Spleen (tissue), 11 donors: ENCODE data around the gene DBI. TPM values are rescaled to one million over a fixed set of nuclear protein-coding genes. Genes with fewer than 3 reads are reported as not detected.

Source experiments
- DNase-seq: peaks from one replicate; pipeline ENCODE4 v3.0.0-alpha.2; 2020
- H3K27ac ChIP-seq, 8 donors: fragments of 200-600 bp; sonication (generic) in 7 of 8; 1 replicate in 4 of 8; 2 replicates in 4 of 8; pipeline versions ENCODE4 v1.5.0 to v1.8.0; 2016 to 2021; ENCODE audit warnings: inconsistent platforms in 4 of 8, mild to moderate bottlenecking in 4 of 8, moderate library complexity in 1 of 8
- H3K27me3 ChIP-seq, 7 donors: fragments of 200-600 bp; sonication (generic) in 6 of 7; replicated peaks in 1 of 7; 1 replicate in 4 of 7; 2 replicates in 3 of 7; pipeline versions ENCODE4 v1.5.0 to v1.8.0; 2016 to 2021; ENCODE audit warnings: inconsistent platforms in 3 of 7, mild to moderate bottlenecking in 1 of 7
- H3K36me3 ChIP-seq, 6 donors: fragments of 200-600 bp; sonication (generic) in 5 of 6; 1 replicate in 4 of 6; 2 replicates in 2 of 6; pipeline versions ENCODE4 v1.5.0 to v1.8.0; 2016 to 2021; ENCODE audit warnings: inconsistent platforms in 2 of 6
- H3K4me1 ChIP-seq, 6 donors: fragments of 200-600 bp; sonication (generic) in 5 of 6; 1 replicate in 3 of 6; 2 replicates in 3 of 6; pipeline versions ENCODE4 v1.5.0 to v1.8.0; 2016 to 2021; ENCODE audit warnings: inconsistent platforms in 3 of 6
- H3K4me3 ChIP-seq, 8 donors: fragments of 200-600 bp; sonication (generic) in 7 of 8; 1 replicate in 4 of 8; 2 replicates in 4 of 8; pipeline versions ENCODE4 v1.5.0 to v1.8.0; 2016 to 2021; ENCODE audit warnings: inconsistent platforms in 4 of 8, mild to moderate bottlenecking in 4 of 8, moderate library complexity in 2 of 8
- H3K9me3 ChIP-seq, 8 donors: fragments of 200-600 bp; sonication (generic) in 7 of 8; 1 replicate in 4 of 8; 2 replicates in 4 of 8; pipeline versions ENCODE4 v1.5.0 to v1.8.0; 2016 to 2021; ENCODE audit warnings: inconsistent platforms in 4 of 8
- POLR2A ChIP-seq, 3 donors: fragments of 450-650 bp; IDR thresholded peaks; one replicate each; pipeline ENCODE4 v1.5.1; 2017; ENCODE audit warnings: antibody characterized with exemption in 3 of 3, mild to moderate bottlenecking in 1 of 3
- POLR2AphosphoS5 ChIP-seq, 3 donors: sonication (generic); formaldehyde crosslinking; IDR thresholded peaks; one replicate each; pipeline ENCODE4 v1.5.1; 2017; ENCODE audit warnings: antibody characterized with exemption in 3 of 3
- WGBS, 5 donors: extraction: QIAGEN DNeasy Blood & Tissue Kit in 3 of 5; methylation state at CpG; one replicate each; pipeline versions ENCODE4 v1.1.5 to v1.1.7; 2013 to 2018; 5-methylcytosine and 5-hydroxymethylcytosine counted together
- intact Hi-C: fragments of 100-400 bp; cut with DNase I; formaldehyde crosslinking; loops from one replicate; pipeline ENCODE4 v1.15.0; 2023; ENCODE audit warnings: low total_unique reads
- polyA plus RNA-seq, 3 donors: library from polyadenylated mRNA; stranded (reverse); fragments of 200-250 nt; gene quantifications; one replicate each; pipeline ENCODE4 v1.2.1, GENCODE V29; 2013
- total RNA-seq, 7 donors: library from RNA; depleted of rRNA in 3 of 7; stranded (reverse); fragments of >200 nt in 3 of 7; fragmentation: NEBNext Ultra II Directional in 4 of 7; extraction: Animal tissue kit (Norgen Biotek cat#: 25700) in 4 of 7; gene quantifications; one replicate each; pipeline versions ENCODE4 v1.1.0 to v1.2.1, GENCODE V29; 2016 to 2021
- TF ChIP-seq, protein P1 (sequence below), 11 experiments: fragments of 200-600 bp in 7 of 11; fragments of 450-650 bp in 4 of 11; sonication (generic) in 4 of 11; IDR thresholded peaks in 8 of 11; conservative IDR thresholded peaks in 3 of 11; 1 replicate in 7 of 11; 2 replicates in 4 of 11; pipeline versions ENCODE4 v1.4.0 to v1.8.0; 2016 to 2021; ENCODE audit warnings: antibody characterized with exemption in 11 of 11, inconsistent platforms in 4 of 11, mild to moderate bottlenecking in 1 of 11
- donor health status: healthy with polysubstance abuse.
- donor health status: DM: no; HTN: no; CAD: no; lungs with moderate emphysema.
- donor health status: DM: no; HTN: no; CAD: no.
- donor health status: Bipolar disorder and iron deficiency.
- donor health status: healthy.
- donor health status: DM: no; HTN: no; CAD: no.
- donor health status: DM: yes; HTN: yes; CAD: no.

The DBI gene
- total and polyA plus RNA-seq, 10 donors, result 37.3 to 321 (median 61.2) TPM

DNA sequence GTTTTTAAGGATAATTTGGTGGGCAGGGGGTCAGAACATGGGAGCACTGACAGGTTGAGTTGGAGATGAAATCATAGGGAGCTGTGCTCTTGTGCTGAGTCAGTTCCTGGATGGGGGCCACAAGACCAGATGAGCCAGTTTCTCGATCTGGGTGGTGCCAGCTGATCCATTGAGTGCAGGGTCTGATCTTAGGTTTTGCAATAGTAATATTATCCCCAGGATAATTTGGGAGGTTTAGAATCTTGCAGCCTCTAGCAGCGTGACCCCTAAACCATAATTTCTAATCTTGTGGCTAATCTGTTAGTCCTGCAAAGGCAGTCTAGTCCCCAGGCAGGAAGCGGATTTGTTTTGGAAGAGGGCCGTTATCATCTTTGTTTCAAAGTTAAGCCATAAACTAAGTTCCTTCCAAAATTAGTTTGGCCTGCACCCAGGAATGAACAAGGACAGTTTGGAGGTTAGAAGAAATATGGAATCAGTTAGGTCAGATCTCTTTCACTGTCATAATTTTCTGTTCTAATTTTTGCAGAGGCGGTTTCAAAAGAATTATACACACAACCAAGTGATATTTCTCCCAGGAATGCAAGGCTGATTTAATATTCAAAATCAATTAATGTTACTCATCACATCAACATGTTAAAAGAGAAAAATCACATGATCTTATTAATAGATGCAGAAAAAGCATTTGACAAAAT is 23.0 kb downstream of the DBI start:
- intact Hi-C loops, result no loop called here
- H3K4me1 ChIP-seq, result peaks cover 0 to 23% (median 9%) of the 10 kb centered on the region in 6 donors
- no peak overlapping the region for H3K27ac ChIP-seq
- no peaks in the 10 kb centered on the region for H3K36me3 ChIP-seq
- no peak overlapping the region for H3K4me3 ChIP-seq
- H3K9me3 ChIP-seq, result no peaks in the 10 kb centered on the region
- no peak for DNase-seq
- no peak for TF ChIP-seq POLR2A (IDR thresholded peaks at IDR 0.05)
- TF ChIP-seq, protein P1, sequence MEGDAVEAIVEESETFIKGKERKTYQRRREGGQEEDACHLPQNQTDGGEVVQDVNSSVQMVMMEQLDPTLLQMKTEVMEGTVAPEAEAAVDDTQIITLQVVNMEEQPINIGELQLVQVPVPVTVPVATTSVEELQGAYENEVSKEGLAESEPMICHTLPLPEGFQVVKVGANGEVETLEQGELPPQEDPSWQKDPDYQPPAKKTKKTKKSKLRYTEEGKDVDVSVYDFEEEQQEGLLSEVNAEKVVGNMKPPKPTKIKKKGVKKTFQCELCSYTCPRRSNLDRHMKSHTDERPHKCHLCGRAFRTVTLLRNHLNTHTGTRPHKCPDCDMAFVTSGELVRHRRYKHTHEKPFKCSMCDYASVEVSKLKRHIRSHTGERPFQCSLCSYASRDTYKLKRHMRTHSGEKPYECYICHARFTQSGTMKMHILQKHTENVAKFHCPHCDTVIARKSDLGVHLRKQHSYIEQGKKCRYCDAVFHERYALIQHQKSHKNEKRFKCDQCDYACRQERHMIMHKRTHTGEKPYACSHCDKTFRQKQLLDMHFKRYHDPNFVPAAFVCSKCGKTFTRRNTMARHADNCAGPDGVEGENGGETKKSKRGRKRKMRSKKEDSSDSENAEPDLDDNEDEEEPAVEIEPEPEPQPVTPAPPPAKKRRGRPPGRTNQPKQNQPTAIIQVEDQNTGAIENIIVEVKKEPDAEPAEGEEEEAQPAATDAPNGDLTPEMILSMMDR (IDR thresholded peaks at IDR 0.05 in 8 of 11, conservative IDR thresholded peaks at IDR 0.05 in 3 of 11), result no peak
- TF ChIP-seq POLR2AphosphoS5 (IDR thresholded peaks at IDR 0.05), result no peak
- no peaks in the 10 kb centered on the region for H3K27me3 ChIP-seq
- WGBS, 5 donors, result 28 to 39% (median 34%) methylated on average over 5 of the region's 5 CpGs

DNA sequence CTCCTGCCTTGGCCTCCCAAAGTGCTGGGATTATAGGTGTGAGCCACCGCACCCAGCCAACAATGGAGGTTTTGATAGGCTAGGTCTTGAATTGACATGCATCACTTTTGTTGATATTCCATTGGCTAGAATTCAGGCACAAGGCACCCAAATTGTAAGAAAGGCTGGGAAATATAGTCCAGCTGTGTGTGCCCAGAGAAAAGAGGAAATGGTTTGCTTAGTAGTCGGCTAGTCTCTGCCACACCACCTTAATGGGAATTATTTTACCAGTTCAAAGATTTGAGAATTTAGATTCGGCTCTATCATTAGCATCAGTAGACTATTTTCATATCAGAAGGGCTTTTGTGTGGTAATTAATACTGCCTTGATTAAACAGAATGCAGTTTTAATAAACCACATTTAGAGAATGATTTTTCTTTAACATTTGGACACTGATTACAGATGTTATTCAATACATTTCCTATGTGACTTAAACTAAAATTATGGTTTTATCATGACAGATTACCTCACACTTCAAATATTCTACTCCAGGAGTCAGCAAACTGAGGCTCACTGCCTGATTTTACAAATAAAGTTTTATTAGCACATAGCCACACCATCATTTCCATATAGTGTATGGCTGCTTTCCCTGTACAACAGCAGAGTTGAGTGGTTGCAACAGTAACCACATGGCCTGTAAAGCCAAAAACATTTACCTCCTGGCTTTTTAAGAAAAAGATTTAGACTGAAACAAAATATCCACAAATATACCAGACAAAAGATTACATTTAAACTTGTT is 27.4 kb downstream of the DBI start:
- peaks cover 0 to 5% (median 0%) of the 10 kb centered on the region in 7 donors for H3K27me3 ChIP-seq
- no peaks in the 10 kb centered on the region for H3K9me3 ChIP-seq
- H3K4me3 ChIP-seq, result no peak overlapping the region
- peaks cover 0 to 10% (median 0%) of the 10 kb centered on the region in 6 donors for H3K4me1 ChIP-seq
- H3K27ac ChIP-seq, result no peak overlapping the region
- TF ChIP-seq, protein P1 (IDR thresholded peaks at IDR 0.05 in 8 of 11, conservative IDR thresholded peaks at IDR 0.05 in 3 of 11), result no peak
- no peak for TF ChIP-seq POLR2AphosphoS5 (IDR thresholded peaks at IDR 0.05)
- no peak for TF ChIP-seq POLR2A (IDR thresholded peaks at IDR 0.05)
- WGBS, 5 donors, result 70 to 81% (median 75%) methylated on average over 3 of the region's 3 CpGs
- intact Hi-C loops, result no loop called here
- H3K36me3 ChIP-seq, result no peaks in the 10 kb centered on the region
- no peak for DNase-seq

DNA sequence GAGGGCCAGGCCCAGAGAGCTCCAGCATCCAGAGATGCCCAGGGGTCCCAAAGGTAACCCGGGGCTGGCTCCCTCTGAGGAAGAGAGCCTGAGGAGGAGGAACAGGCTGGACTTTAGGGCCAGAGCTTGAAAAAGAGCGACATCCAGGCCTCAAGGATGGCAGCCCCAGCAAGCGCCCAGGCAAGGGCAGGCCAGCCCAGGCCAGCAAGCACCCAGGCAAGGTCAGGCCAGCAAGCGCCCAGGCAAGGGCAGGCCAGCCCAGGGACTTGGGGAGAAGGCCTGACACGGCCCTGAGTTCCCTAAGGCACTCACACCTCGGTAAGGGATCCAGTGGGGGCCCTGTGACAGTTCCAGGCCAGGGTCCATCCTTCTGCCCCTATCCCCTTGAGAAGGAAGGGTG is 30.4 kb downstream of the DBI start:
- Histone ChIP-seq H3K36me3 (no peaks in the 10 kb centered on the region), H3K27ac (no peak overlapping the region), H3K4me3 (no peak overlapping the region), H3K9me3 (no peaks in the 10 kb centered on the region), H3K27me3 (peaks cover 0 to 8% (median 0%) of the 10 kb centered on the region in 7 donors), H3K4me1 (no peaks in the 10 kb centered on the region)
- intact Hi-C loops, result no loop called here
- 77 to 94% (median 84%) methylated on average over 5 to 6 of the region's 6 CpGs for WGBS, 5 donors
- TF ChIP-seq, protein P1 (IDR thresholded peaks at IDR 0.05 in 8 of 11, conservative IDR thresholded peaks at IDR 0.05 in 3 of 11), result no peak
- TF ChIP-seq POLR2AphosphoS5 (IDR thresholded peaks at IDR 0.05) (no peak), POLR2A (IDR thresholded peaks at IDR 0.05) (no peak)
- no peak for DNase-seq

DNA sequence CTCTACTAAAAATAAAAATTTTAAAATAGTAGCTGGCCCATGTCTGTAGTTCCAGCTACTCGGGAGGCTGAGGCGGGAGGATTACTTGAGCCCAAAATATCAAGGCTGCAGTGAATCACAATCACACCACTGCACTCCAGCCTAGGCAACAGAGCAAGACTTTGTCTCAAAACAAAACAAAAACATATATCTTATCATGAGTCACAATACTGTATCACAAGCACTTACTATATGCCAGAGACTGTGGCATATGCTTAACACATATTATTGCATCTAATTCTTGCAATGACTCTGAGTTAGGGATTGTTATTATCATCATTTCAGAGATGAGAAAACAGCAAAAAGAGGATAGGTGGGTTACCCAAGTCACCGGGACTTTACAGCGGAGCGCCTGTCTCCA is 35.3 kb downstream of the DBI start:
- intact Hi-C loops, result no loop called here
- DNase-seq, result no peak
- H3K27me3 ChIP-seq, result peaks cover 0 to 8% (median 0%) of the 10 kb centered on the region in 7 donors
- H3K4me3 ChIP-seq, result no peak overlapping the region
- no peaks in the 10 kb centered on the region for H3K36me3 ChIP-seq
- TF ChIP-seq POLR2AphosphoS5 (IDR thresholded peaks at IDR 0.05) (no peak), POLR2A (IDR thresholded peaks at IDR 0.05) (no peak)
- TF ChIP-seq, protein P1 (IDR thresholded peaks at IDR 0.05 in 8 of 11, conservative IDR thresholded peaks at IDR 0.05 in 3 of 11), result no peak
- no peak overlapping the region for H3K27ac ChIP-seq
- 87 to 95% (median 92%) methylated on average over 5 of the region's 5 CpGs for WGBS, 5 donors
- no peaks in the 10 kb centered on the region for H3K4me1 ChIP-seq
- H3K9me3 ChIP-seq, result no peaks in the 10 kb centered on the region
